ENCODE results near the gene NTSR2. TPM values are rescaled to one million over a fixed set of nuclear protein-coding genes. Genes with fewer than 3 reads are reported as not detected.
A peak's percentile ranks its signal among the peaks of the same experiment; 100 is the strongest.

The NTSR2 gene
- total and polyA plus RNA-seq, 2 experiments from 2014 or later: not detected

DNA sequence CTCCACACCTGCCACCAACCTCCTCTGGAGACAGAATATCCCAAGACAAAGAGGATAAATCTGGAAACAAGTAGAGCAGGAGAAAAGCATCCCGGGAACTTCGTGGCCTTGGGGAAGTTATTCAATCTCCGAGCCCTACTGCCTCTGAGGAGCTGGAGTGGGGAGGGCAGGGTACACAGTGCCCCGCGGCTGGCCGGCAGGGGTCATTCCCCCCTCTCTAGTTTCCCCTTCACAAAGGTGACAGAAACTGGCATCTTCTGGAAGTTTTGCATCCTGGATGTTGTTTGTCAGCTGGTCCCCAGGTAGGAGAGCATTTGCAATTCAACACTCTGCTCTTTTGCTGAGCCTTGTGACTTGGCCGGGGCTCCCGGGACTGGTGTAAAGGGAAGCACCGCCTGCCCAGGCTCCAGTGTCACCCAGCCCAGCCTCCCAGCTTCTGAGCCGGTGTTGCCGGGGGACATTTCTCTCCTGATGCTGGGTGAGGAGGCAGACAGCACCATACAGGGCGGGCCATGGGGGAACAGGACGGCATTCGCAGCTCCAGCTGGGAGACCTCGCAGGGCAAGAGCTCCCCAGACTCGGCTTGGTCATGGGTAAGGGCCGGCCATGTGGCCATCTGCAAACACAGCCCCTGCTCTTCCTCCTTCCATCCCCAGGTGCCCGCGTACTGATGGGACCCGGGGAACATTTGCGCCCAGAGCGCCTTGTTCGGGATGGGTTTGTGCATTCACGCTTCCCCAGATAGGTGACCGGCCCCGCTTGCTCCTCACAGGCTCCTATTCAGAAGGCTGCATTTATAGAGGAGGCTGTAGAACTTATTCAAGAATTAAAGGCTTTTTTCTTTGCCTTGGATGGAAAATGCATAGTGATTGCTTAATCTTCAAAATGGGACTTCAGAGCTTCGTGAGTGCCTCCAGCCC is 7.4 kb upstream of the NTSR2 start:
- peak in 1 of 2 donors; percentile 31 for DNase-seq (ENCODE audit: low read depth in 1 of 2, low spot score in 1 of 2)
- no peaks in the 10 kb centered on the region for H3K4me1 ChIP-seq (ENCODE audit: low read depth)
- no peak for TF ChIP-seq CTCF (IDR thresholded peaks at IDR 0.05; ENCODE audit: low read depth, low read length)
- H3K9me3 ChIP-seq (ENCODE audit: low read depth): no peaks in the 10 kb centered on the region
- no peaks in the 10 kb centered on the region for H3K36me3 ChIP-seq
- H3K4me3 ChIP-seq: no peak overlapping the region
- H3K27me3 ChIP-seq: no peaks in the 10 kb centered on the region
- no peak overlapping the region for H3K27ac ChIP-seq

DNA sequence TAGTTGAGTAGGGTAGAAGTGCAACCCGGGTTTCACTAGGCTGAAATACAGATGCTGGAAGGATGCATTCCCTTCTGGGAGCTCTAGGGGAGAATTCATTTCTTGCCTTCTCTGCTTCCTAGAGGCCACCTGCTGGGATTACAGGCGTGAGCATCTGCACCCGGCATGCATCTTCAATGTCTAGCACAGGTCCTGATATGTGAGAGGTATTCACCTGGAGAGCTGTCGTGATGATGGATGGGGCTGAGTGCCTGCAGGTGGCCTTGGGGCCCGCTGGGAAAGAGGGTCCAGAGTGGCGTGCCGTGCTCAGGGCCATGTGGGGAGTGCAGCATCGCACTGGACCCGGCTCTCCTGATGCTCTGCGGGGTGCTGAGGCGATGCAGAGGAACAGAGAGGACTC is 6.6 kb upstream of the NTSR2 start:
- Histone ChIP-seq H3K4me1 (ENCODE audit: low read depth) (no peaks in the 10 kb centered on the region), H3K4me3 (no peak overlapping the region), H3K36me3 (no peaks in the 10 kb centered on the region), H3K27ac (no peak overlapping the region), H3K27me3 (no peaks in the 10 kb centered on the region), H3K9me3 (ENCODE audit: low read depth) (no peaks in the 10 kb centered on the region)
- no peak for DNase-seq (ENCODE audit: low read depth in 1 of 2, low spot score in 1 of 2)
- no peak for TF ChIP-seq CTCF (IDR thresholded peaks at IDR 0.05; ENCODE audit: low read depth, low read length)

DNA sequence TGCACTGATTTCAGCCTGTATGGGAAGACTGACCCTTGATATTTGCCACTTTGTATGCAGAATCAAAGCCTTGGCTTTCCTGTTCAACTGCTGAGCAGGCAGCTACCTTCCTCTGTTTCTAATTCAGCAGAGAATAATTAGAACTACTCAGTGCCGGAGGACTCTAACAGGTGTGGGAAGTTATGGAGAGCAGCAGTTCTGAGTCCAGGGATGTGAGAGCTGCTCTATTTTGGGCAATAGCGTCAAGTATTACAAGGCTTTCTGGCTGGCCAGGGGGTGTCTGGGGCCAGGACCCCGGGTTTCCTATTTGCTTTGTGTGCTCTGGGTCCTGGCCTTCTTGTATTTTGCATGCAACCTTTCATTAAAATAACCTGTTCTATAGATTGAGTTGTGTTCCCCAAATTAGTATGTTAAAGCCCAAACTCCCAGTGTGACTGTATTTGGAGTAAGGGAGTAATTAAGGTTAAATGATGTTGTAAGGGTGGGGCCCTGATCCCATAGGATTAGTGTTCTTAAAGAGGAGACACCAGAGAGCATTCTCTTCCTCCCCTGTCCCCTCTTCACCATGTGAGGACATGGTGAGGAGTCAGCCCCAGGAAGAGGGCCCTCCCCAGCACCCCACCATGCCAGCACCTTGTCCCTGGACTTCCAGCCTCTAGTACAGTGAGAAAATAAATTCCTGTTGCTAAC is 5.6 kb upstream of the NTSR2 start:
- TF ChIP-seq CTCF (IDR thresholded peaks at IDR 0.05; ENCODE audit: low read depth, low read length): no peak
- Histone ChIP-seq H3K27ac (no peak overlapping the region), H3K27me3 (peaks cover 8% of the 10 kb centered on the region)

DNA sequence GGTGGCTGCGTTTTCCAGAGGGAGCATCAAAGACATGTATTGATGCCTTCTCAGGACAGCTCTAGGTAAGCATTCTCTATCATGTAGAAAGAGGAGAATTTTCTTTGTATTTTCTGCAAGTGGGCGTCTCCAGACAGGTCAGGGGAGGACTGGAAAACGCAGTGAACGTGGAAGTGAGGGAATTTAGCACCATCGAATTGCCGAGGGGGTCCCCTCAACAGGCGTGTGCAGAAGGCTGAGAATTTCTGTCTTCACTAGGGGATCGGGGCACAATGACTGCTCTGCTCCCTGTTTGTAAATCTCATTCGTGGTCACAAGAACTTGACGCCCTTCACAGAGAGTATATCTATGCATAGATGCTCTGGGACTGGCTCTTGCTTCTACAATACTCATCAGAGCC is 5.0 kb upstream of the NTSR2 start:
- DNase-seq (ENCODE audit: low read depth in 1 of 2, low spot score in 1 of 2): no peak
- Histone ChIP-seq H3K4me3 (no peak overlapping the region), H3K27ac (no peak overlapping the region), H3K36me3 (no peaks in the 10 kb centered on the region), H3K9me3 (ENCODE audit: low read depth) (no peaks in the 10 kb centered on the region), H3K27me3 (peaks cover 14% of the 10 kb centered on the region), H3K4me1 (ENCODE audit: low read depth) (no peaks in the 10 kb centered on the region)
- no peak for TF ChIP-seq CTCF (IDR thresholded peaks at IDR 0.05; ENCODE audit: low read depth, low read length)

More for the DNA sequence above, 5.6 kb upstream of the NTSR2 start:
- Histone ChIP-seq H3K36me3 (no peaks in the 10 kb centered on the region), H3K9me3 (ENCODE audit: low read depth) (no peaks in the 10 kb centered on the region), H3K4me3 (no peak overlapping the region), H3K4me1 (ENCODE audit: low read depth) (no peaks in the 10 kb centered on the region)
- no peak for DNase-seq (ENCODE audit: low read depth in 1 of 2, low spot score in 1 of 2)

GRCh38 chr2:11672407-11672806 is 2.4 kb upstream of the NTSR2 start:
- H3K36me3 ChIP-seq: no peaks in the 10 kb centered on the region
- no peaks in the 10 kb centered on the region for H3K4me1 ChIP-seq (ENCODE audit: low read depth)
- peaks cover 27% of the 10 kb centered on the region for H3K27me3 ChIP-seq
- no peak overlapping the region for H3K27ac ChIP-seq
- no peak for DNase-seq (ENCODE audit: low read depth in 1 of 2, low spot score in 1 of 2)
- no peaks in the 10 kb centered on the region for H3K9me3 ChIP-seq (ENCODE audit: low read depth)
- H3K4me3 ChIP-seq: no peak overlapping the region
- no peak for TF ChIP-seq CTCF (IDR thresholded peaks at IDR 0.05; ENCODE audit: low read depth, low read length)
